Myocyte (in vitro differentiated cells): ENCODE results near the gene DNAJC1. TPM values are rescaled to one million over a fixed set of nuclear protein-coding genes. Genes with fewer than 3 reads are reported as not detected.
"Not testable (repeated sequence)": the region's sequence is repeated elsewhere in the genome, so short reads cannot be mapped to it uniquely, and the experiment has no call there.

Source experiments
- DNase-seq: peaks from one replicate; pipeline ENCODE4 v3.0.0-alpha.2; 2012; ENCODE audit warnings: low read depth
- total RNA-seq: library from RNA; depleted of rRNA; stranded (reverse); fragments of >200 nt; gene quantifications from 2 replicates; pipeline ENCODE4 v1.2.3, GENCODE V29; 2014

The DNAJC1 gene
- total RNA-seq, 1 donor from 2014 or later = 22.6 TPM

GRCh38 chr10:21732067-21732772 is 271.3 kb downstream of the DNAJC1 start:
- DNase-seq = peak; percentile 70

DNA sequence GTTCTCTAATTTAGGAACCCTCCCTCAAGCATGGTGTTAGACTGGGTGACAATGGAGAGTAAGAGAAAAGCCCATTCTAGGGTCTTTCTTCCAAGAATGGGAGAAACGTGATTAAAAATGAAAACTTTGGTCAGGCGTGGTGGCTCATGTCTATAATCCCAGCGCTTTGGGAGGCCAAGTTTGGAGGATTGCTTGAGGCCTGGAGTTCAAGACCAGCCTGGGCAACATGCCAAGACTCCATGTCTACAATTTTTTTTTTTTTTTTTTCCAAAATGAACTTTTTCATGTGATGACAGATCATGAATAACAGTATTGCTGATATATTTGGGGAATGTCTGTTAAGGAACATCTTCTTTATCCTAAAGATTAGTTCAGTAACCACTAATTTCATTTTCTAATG is 274.9 kb downstream of the DNAJC1 start:
- DNase-seq = no peak

GRCh38 chr10:21727452-21728168 is 275.9 kb downstream of the DNAJC1 start:
- no peak for DNase-seq

- no peak for DNase-seq
Measured at GRCh38 chr10:21726601-21727225, 276.8 kb downstream of the DNAJC1 start.

- DNase-seq = peak; percentile 99
Measured at GRCh38 chr10:21724687-21725367, 278.7 kb downstream of the DNAJC1 start.

DNA sequence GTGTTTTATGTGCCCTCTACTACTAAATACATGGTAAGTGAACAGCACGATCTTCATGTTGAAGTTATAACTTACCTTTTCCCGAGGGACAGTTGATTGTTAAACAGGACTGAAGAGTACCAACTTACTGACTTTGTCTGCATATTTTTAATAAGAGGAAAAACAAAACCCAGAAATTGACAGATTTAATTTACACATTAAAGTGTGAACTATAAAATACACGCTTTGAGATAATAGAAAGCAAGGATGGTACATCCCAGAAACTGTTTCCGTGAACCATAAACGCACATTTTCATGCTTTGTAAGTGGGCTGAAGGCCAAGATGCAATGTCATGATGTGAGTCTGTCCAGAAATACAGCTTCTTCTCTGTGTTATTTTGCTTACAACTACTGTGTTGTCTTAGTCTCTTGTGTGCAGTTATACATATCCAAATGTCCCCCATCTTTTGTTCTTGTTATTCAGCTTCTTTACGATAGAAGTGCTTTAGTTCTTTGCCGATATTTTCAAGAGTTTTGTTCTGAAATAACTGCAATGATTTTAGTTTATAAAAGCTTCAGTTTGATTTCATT is 279.4 kb downstream of the DNAJC1 start:
- DNase-seq = no peak

DNA sequence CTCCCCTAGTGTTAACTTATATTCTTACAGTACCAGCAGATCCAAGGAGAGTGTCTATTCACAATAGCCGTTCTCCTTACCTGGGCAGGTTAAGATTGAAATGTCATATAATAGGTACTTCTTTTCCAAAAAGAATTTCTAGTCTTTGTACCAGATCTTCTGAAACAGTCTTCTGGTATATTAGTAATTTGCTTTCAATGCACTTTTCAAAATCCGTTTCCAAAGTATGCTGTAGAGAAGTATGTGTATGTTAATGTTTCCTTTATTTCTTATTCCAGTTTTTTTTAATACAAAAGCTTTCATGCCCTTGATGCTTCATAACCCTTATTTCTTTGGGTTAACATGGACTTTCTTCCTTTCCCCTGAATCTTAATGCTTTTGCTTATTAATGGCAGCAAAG is 281.3 kb downstream of the DNAJC1 start:
- DNase-seq = no peak

DNA sequence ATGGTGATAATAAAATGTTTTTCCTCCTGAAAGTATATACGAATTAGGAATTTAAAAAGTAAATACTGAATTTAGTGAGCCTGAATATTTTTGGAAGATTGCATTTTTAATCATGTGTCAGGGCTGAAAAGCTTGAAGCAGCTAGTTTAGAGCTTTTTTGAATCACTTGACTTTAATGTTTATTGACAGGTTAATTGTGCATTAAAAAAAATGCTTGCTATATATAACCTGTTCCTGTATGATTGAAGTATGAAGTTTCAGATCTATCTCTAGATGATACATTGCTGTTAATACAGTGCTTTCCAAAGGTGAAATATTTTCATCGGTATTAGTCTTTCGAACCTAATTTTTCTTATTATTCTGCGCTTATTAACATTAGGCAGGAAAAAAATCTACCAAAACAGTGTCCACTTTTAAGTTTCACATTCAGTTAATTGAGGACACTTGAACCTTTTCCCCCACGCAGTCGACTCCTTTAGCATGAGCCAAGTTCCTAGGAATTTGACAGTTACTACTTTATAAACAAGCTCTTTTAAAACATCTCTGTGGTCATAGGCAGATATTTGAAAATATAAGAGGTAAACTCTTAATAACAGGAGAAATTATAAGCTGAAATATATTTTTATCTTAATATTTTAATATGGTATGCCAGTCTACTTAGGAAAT is 282.4 kb downstream of the DNAJC1 start:
- DNase-seq = no peak

GRCh38 chr10:21720090-21720489 is 283.4 kb downstream of the DNAJC1 start:
- DNase-seq = no peak

DNA sequence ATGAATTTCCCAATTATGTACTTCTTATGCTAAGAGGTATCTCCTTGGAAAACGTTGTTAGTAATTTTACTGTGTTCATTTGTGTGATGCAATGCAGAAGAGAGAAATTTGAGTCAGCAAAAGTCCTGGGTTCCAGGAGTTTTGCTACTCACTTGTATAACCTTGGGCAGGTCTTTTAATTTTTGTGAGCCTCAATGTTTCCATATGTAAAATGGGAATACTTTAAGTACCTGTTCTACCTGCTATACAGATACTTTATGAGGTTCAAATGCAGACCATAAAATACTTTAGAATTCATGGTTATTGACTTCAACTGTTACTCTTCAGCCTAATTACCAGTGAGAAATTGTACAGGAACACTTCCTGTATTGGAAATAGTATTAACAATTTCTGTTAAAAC is 284.0 kb downstream of the DNAJC1 start:
- DNase-seq = no peak

- DNase-seq = not testable (repeated sequence)
Measured at GRCh38 chr10:21717437-21718054, 286.0 kb downstream of the DNAJC1 start.

DNA sequence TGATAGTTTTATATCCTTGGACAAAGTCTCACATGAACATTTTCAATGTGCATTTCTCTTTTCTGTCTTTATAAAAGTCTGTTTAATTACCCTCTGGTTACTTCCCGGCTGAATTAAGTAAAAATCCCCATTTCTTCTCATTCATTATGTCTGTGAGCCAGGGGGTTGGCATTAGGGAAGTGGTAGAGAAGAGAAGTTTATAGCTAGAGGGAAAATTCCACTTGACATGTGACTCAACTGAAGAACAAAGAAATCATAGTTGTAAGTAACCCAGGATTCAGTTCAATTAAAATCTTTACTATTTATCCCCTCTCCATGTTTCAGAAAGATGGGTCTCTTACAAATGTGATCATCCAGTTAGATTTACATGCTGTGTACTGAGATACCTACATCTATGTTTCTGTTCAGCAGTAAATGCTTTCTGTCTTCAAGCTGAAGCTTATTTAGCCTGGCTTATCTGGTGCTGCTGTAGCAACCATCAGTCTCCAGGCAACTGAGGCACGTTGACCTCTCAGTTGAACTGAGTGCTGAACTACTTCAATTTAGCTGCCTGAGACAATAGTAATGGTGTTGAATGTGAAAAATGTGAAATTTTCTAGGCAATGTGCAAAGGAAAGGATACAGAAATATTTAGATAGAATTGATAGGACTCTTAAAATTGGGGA is 287.9 kb downstream of the DNAJC1 start:
- no peak for DNase-seq

DNA sequence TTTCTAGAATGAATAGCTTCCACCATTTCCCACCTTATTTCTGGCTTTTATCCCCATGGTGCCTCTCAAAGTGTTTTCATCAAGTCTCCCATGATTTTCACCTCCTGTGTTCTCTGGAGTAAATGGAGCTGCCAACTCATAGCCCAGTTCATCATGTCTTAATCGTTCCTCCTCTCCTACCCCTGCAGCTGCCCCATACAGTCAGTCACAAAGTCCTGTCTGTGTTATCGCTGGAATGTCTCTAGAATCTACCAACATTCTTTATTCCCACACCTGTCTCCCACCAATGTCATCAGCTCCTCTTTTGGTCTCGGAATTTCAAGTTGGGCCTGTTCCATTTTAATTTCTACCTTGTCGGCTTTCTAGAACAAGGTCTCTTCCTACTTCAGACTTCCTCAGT is 290.6 kb downstream of the DNAJC1 start:
- peak; percentile 14 for DNase-seq

DNA sequence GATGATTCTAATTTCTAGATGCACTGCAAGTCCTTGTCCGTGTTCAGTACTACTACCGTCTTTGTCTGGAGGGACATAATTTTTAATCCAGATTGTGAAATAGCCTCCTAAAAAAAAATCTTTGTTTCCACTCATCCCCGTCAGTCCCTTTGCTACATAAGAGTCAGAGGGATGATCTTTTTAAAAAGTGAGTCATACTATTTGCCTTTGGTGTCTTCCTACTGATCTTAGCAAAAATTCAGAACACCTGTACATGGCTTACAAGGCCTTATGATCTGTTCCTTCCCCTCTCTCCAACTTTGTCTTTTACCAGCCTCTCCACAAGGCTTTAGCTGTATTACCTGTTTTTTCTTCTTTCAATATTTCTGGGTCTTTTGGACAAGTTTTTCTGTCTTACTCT is 296.0 kb downstream of the DNAJC1 start:
- no peak for DNase-seq

Other genes with a start within 250 kb of the DNAJC1 start
- gene EBLN1, start 214.3 kb upstream of the DNAJC1 start, total RNA-seq = not detected in 2 replicates